ENCODE measurements around the gene ACTL10. TPM values are rescaled to one million over a fixed set of nuclear protein-coding genes. Genes with fewer than 3 reads are reported as not detected.

Gene ACTL10
- total RNA-seq, result 2.3 and 3.5 TPM in 2 replicates

DNA sequence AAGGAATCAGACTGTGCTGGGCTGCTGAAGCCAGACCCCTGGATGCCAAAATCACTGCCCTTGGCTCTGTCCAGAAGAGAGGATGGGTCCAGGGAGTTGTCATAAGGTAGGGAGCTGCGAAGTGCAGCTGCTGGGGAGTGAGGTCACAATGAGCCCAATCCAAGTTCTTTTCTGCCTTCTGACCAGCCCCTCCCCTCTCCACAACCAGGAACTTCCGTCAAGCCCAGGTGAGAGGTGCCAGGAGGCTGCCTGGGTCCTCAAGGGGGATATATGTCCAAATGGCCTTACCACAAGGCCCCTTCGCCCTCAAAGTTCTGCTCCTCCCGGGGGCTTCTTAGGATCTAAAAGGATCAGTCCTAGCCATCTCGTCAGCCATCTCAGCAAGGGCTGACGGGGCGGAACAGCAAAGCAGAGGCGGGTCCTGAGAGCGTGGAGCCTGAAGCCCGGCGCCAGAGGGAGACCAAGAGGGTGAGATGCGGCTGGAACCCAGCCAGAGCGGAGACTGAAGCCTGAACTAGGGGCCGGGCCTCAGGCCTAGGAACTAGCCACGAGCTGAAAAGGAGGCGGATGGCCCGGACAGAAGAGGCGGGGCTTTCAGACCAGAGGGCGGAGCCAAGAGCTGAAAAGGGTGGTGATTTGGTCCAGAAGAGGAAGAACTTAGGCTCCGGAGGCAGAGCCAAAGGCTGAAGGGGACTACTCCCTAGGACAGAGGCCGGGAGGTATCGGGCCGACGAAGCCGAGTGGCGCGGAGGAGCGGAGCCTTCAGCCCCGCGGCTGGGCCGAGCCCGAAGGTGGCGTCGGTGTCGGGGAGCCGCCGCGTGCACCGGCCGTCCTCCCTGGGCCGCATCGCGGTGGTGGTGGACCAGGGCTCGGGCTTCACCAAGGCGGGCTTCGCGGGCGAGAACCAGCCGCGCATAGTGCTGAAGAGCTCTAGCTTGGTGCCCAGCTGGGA is at the start of gene ACTL10:
ACTL10 (plus strand) TSS at position 651 of the 952 bp plus-strand sequence. CDS start 555 bp downstream, outside the sequence.

DNA sequence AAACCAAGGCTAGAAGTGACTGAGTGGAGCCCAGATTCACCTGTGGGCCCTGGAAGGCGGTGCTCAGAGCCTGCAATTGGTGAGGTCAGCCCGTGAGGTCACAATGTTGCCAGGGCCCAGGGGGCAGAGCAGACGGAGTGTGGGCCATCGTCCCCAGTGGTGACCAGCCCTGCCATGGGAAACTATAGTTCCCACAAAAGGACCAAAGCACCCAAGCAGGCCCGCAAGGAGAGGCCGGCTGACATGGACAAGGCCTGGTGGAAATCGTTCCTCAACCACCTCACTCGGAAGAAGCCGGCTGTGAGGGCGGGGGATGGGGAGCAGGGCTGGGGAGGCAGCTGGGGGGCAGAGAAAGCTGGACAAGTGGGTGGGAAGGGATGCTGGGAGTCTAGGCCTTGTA is 4.6 kb upstream of the ACTL10 start, which contains the start of gene C20orf144:
C20orf144 (plus strand) TSS at position 156 of the 400 bp plus-strand sequence; CDS start at position 175, 19 bp downstream.

DNA sequence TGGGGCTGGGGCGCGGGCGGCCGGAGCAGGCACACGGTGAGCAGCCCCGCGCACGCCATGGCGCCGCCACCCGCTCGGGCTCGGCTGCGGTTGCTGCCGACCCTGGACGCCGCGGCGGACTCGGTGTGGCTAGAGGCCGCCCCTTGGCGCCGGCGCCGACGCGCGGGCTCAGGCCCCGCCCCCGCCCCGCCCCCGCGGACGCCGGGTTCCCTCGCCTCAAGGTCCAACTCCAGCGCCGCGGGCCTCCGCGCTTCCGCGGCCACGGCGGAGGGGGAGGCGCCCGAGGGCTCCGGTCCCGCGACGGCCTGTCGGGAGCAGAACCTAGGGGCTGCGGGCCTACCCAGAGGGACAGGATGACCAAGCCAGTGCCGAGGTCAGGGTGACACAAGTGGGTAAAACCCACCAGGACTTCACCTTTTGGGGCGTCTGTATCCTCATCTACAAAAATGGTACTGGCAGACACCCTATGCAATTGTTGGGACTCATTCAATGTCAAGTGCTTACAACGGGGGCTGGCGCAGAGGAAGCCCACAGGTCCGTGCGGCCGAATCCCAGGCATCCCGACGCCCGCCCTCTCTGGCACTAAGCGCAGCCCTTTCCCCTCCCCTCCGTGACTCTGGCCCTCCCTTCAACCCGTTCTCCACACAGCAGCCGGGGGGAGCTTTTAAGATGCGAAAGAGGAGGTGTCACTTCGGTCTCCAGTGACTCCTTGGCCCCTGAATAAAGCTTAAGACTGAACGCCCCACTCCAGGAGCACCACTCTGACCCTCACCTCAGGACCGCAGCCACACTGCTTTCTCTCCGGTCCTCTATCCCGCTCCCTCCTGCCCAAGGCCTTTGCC is 7.8 kb downstream of the ACTL10 start, which contains the start of gene NECAB3:
NECAB3 (minus strand) TSS at position 135 of the 842 bp plus-strand sequence; CDS start at position 59, 76 bp downstream.

DNA sequence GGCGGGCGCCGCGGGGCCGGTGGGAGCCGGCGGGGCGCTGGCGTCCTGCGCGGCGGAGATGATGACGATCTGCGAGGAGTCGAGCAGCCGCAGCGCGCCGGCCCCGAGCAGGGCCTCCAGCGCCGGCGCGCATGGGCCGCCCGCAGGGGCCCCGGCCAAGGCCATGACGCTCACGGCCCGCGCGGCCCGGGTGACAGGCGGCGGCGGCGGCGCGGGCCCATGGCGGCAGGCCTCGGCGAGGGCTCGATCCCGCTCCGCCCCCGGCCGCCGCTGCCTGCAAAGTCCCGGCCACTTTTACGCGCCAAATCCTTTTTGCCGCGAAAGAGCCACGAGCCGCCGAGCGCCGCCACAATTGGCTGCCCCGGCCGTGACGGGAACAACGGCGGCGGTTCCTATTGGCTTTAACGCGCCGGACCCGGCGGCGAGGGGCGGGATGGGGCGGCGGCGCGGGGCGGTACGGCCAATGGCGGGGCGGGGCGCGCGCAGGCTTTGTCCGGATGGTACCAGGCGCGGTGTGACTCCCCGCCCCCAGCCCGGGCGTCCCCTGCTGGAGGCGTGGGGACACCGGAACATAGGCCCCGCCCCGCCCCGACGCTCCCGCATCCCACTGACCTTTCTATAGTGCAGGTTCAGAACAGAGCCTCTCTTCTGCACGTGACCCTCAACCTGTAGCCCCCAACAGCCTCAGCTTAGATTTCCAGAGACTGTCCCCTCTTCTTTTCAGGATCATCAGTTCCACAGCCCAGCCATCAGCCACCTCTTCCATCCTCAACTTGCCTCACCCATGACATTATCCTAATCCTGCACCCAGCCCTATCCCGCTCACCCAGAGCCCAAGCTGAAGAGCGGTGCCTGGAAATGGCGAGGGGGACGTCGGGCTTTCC is 19.6 kb downstream of the ACTL10 start, which contains the start of gene E2F1:
E2F1 (minus strand) TSS at position 286 of the 884 bp plus-strand sequence; CDS start at position 165, 121 bp downstream.

Other genes starting within 250 kb of the ACTL10 start
- 27.1 and 31.1 TPM in 2 replicates for gene SNTA1, start 223.2 kb upstream of the ACTL10 start, total RNA-seq
- gene CBFA2T2, start 176.8 kb upstream of the ACTL10 start, total RNA-seq, result 7.4 and 8.2 TPM in 2 replicates
- 0.03 TPM in 1 of 2 replicates, not detected in the other for gene C20orf144, start 4.6 kb upstream of the ACTL10 start, total RNA-seq
- gene NECAB3, start 7.5 kb downstream of the ACTL10 start, total RNA-seq, result 16.0 and 28.8 TPM in 2 replicates
- gene E2F1, start 19.4 kb downstream of the ACTL10 start, total RNA-seq, result 4.3 and 4.6 TPM in 2 replicates
- gene PXMP4, start 53.4 kb downstream of the ACTL10 start, total RNA-seq, result 5.9 and 6.9 TPM in 2 replicates
- 1.6 and 2.0 TPM in 2 replicates for gene ZNF341, start 65.1 kb downstream of the ACTL10 start, total RNA-seq
- gene CHMP4B, start 144.4 kb downstream of the ACTL10 start, total RNA-seq, result 27.5 and 35.1 TPM in 2 replicates

Measured in smooth muscle cell of the pulmonary artery (primary cell).